Esophagus squamous epithelium (tissue), 5 donors: Measurements from ENCODE around the gene CLTC. TPM values are rescaled to one million over a fixed set of nuclear protein-coding genes. Genes with fewer than 3 reads are reported as not detected.

Source experiments
- DNase-seq: peaks from one replicate; lab custom pipeline; 2025; lab: John Stamatoyannopoulos, UW
- H3K27ac ChIP-seq, 4 donors: fragments of 200-600 bp; sonication (generic); one replicate each; pipeline ENCODE4 v1.5.1; 2016 to 2019; ENCODE audit warnings: mild to moderate bottlenecking in 1 of 4
- H3K27me3 ChIP-seq, 4 donors: fragments of 200-600 bp; sonication (generic); 1 replicate in 3 of 4; 2 replicates in 1 of 4; pipeline versions ENCODE4 v1.5.1 to v1.6.0; 2017 to 2021; ENCODE audit warnings: antibody characterized with exemption in 1 of 4
- H3K36me3 ChIP-seq, 3 donors: fragments of 200-600 bp; sonication (generic); one replicate each; pipeline ENCODE4 v1.5.1; 2016 to 2019
- H3K4me1 ChIP-seq, 3 donors: fragments of 200-600 bp; sonication (generic); one replicate each; pipeline ENCODE4 v1.5.1; 2017 to 2019
- H3K4me3 ChIP-seq, 4 donors: fragments of 200-600 bp; sonication (generic); 1 replicate in 3 of 4; 2 replicates in 1 of 4; pipeline ENCODE4 v1.5.1; 2016 to 2019; ENCODE audit warnings: mild to moderate bottlenecking in 2 of 4, moderate library complexity in 1 of 4
- H3K9me3 ChIP-seq, 3 donors: fragments of 200-600 bp; sonication (generic); one replicate each; pipeline ENCODE4 v1.5.1; 2016 to 2019
- POLR2A ChIP-seq, 4 donors: fragments of 450-650 bp; IDR thresholded peaks; one replicate each; pipeline ENCODE4 v1.6.1; 2017; ENCODE audit warnings: antibody characterized with exemption in 4 of 4, mild to moderate bottlenecking in 4 of 4, moderate library complexity in 3 of 4
- WGBS, 2 donors: methylation state at CpG; one replicate each; pipeline ENCODE4 v1.1.5; 2018; 5-methylcytosine and 5-hydroxymethylcytosine counted together
- intact Hi-C: fragments of 100-400 bp; cut with DNase I; formaldehyde crosslinking; loops from one replicate; pipeline ENCODE4 v1.15.0; 2022
- total RNA-seq, 4 donors: library from RNA; depleted of rRNA; stranded (reverse); fragments of >200 nt; gene quantifications; one replicate each; pipeline ENCODE4 v1.1.0, GENCODE V29; 2016
- TF ChIP-seq, protein P1 (sequence below), 6 experiments: fragments of 450-650 bp in 4 of 6; fragments of 200-600 bp in 2 of 6; sonication (generic) in 2 of 6; IDR thresholded peaks; one replicate each; pipeline ENCODE4 v1.5.1; 2016 to 2019; ENCODE audit warnings: antibody characterized with exemption in 6 of 6, mild to moderate bottlenecking in 4 of 6, moderate library complexity in 4 of 6
- donor health status: DM: yes; HTN: yes; CAD: no.

The CLTC gene
- total RNA-seq, 4 donors from 2014 or later: 135 to 236 (median 201) TPM

DNA sequence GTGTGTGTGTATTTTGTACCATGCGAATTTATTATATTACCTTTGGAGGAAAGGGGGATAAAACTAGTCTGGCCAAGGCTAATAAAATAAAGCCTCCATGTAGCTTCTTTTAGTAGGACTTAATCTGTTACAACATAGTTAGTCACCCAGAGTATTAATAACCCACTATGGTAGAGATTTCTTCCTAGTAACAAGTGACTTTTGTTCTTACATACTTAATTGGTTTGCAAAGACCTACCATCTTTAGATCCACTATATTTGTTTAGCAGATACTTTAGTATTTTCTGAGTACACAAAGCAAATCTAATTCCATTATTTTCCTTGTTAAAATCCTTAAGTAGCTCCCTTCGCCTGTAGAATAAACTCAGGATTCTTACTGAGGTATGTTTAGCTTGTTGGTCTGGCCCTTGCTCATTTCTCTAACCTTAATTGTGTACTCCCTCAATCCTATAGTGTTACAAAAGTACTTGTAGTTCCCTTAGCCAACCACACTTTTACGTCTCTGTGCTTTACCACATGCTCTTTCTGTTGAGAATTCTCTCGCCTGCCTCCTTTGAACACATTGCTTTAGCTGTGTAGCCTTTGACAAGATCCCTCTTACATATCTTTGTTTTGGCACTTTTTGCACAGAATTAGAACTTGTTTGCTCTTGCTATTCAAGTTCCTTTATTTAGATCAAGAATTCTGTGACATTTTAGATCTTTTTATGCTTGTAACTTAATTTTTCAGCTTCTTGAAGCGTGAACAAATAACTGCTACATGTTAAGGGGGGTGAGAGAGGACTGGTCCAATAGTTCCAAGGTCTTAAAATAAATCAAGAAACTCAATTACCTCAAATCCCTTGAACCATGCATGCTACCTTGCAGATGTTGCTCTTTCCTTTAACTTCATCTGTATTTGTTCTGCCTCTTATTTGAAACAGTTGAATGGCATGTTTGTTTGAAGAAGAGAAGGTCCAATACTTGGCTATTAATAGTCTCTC is 23.8 kb downstream of the CLTC start:
- no peaks in the 10 kb centered on the region for H3K9me3 ChIP-seq
- H3K4me3 ChIP-seq: no peak overlapping the region
- no peak overlapping the region for H3K27ac ChIP-seq
- H3K4me1 ChIP-seq: peaks cover 11 to 48% (median 19%) of the 10 kb centered on the region in 3 donors
- TF ChIP-seq, protein P1, sequence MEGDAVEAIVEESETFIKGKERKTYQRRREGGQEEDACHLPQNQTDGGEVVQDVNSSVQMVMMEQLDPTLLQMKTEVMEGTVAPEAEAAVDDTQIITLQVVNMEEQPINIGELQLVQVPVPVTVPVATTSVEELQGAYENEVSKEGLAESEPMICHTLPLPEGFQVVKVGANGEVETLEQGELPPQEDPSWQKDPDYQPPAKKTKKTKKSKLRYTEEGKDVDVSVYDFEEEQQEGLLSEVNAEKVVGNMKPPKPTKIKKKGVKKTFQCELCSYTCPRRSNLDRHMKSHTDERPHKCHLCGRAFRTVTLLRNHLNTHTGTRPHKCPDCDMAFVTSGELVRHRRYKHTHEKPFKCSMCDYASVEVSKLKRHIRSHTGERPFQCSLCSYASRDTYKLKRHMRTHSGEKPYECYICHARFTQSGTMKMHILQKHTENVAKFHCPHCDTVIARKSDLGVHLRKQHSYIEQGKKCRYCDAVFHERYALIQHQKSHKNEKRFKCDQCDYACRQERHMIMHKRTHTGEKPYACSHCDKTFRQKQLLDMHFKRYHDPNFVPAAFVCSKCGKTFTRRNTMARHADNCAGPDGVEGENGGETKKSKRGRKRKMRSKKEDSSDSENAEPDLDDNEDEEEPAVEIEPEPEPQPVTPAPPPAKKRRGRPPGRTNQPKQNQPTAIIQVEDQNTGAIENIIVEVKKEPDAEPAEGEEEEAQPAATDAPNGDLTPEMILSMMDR (IDR thresholded peaks at IDR 0.05): no peak
- no peak for TF ChIP-seq POLR2A (IDR thresholded peaks at IDR 0.05)
- no peaks in the 10 kb centered on the region for H3K27me3 ChIP-seq
- DNase-seq: no peak
- intact Hi-C loops: no loop called here
- 70 to 76% methylated on average over 5 of the region's 5 CpGs for WGBS, 2 donors
- H3K36me3 ChIP-seq: peaks cover 0 to 52% (median 4%) of the 10 kb centered on the region in 3 donors

DNA sequence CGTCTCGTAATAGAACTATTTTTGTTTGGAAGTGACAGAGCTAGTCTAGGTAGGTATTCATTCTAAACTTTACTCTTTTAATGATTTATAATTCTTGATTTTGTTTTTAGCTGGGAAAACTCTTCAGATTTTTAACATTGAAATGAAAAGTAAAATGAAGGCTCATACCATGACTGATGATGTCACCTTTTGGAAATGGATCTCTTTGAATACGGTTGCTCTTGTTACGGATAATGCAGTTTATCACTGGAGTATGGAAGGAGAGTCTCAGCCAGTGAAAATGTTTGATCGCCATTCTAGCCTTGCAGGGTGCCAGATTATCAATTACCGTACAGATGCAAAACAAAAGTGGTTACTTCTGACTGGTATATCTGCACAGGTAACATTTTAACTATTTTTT is 27.6 kb downstream of the CLTC start:
- no peaks in the 10 kb centered on the region for H3K27me3 ChIP-seq
- peaks cover 3 to 17% (median 10%) of the 10 kb centered on the region in 3 donors for H3K4me1 ChIP-seq
- no peak overlapping the region for H3K4me3 ChIP-seq
- intact Hi-C loops: no loop called here
- DNase-seq: no peak
- H3K9me3 ChIP-seq: no peaks in the 10 kb centered on the region
- 86 to 88% methylated on average over 6 of the region's 6 CpGs for WGBS, 2 donors
- peaks cover 4 to 81% (median 9%) of the 10 kb centered on the region in 3 donors for H3K36me3 ChIP-seq
- no peak overlapping the region for H3K27ac ChIP-seq
- TF ChIP-seq, protein P1 (IDR thresholded peaks at IDR 0.05): no peak
- no peak for TF ChIP-seq POLR2A (IDR thresholded peaks at IDR 0.05)

DNA sequence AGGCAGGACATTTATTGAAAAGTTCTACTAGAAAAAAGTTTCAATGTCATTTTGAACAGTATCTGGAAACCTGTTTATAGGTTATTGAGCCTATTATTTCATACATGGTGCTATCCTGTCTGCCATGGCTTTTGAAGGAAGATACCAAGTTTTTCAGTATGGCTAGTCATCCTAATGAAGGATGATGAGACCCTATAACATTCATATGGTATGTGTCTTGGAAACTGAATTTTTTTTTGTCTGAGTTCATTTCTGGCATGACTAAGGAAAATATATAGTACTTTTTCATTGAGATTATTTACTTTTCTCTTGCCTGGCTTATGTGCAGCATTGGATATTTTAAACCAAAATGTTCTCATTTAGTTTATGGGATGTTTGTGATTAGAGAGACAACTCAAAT is 30.2 kb downstream of the CLTC start:
- Histone ChIP-seq H3K9me3 (no peaks in the 10 kb centered on the region), H3K36me3 (peaks cover 4 to 97% (median 16%) of the 10 kb centered on the region in 3 donors), H3K4me1 (no peaks in the 10 kb centered on the region), H3K4me3 (no peak overlapping the region), H3K27me3 (no peaks in the 10 kb centered on the region), H3K27ac (no peak overlapping the region)
- intact Hi-C loops: no loop called here
- TF ChIP-seq POLR2A (IDR thresholded peaks at IDR 0.05): no peak
- TF ChIP-seq, protein P1 (IDR thresholded peaks at IDR 0.05): no peak
- no peak for DNase-seq

DNA sequence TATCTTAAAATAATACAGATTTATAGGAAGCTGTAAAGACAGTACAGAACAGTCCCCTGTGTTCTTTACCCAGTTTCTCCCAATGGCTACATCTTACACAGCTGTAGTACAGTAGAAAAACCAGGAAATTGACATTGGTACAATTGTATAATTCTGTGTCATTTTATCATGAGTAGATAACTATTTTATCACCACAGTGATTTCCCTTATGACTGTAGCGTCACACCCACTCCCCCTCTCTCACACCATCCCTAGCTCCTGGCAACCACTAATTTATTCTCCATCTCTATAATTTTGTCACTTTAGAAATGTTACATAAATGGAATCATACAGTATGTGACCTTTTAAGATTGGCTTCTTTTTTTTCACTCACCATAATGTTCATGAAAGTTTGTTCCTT is 30.9 kb downstream of the CLTC start:
- no peaks in the 10 kb centered on the region for H3K4me1 ChIP-seq
- H3K27me3 ChIP-seq: no peaks in the 10 kb centered on the region
- no peak for TF ChIP-seq POLR2A (IDR thresholded peaks at IDR 0.05)
- TF ChIP-seq, protein P1 (IDR thresholded peaks at IDR 0.05): no peak
- H3K36me3 ChIP-seq: peaks cover 4 to 97% (median 16%) of the 10 kb centered on the region in 3 donors
- no peaks in the 10 kb centered on the region for H3K9me3 ChIP-seq
- H3K4me3 ChIP-seq: no peak overlapping the region
- no peak overlapping the region for H3K27ac ChIP-seq
- no peak for DNase-seq
- intact Hi-C loops: no loop called here
- WGBS, 2 donors: 91 to 95% methylated on average over 1 of the region's 1 CpG

DNA sequence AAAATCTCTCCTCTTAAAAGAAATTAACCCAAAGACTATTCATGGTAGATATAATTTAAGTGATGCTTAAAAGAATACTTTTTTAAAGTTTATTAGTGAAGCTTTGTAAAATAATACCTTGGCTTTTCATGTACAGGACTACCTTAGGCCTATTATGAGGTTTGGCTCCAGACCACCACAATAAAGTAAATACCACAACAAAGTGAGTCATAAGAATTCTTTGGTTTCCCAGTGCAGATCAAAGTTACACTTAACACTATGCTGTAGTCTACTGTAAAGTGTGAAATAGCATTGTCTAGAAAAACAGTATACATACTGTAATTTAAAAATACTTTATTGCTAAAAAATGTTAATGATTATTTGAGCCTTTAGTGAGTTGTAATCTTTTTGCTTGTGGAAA is 31.7 kb downstream of the CLTC start:
- Histone ChIP-seq H3K4me1 (no peaks in the 10 kb centered on the region), H3K27me3 (no peaks in the 10 kb centered on the region), H3K27ac (no peak overlapping the region), H3K9me3 (no peaks in the 10 kb centered on the region), H3K36me3 (peaks cover 4 to 97% (median 16%) of the 10 kb centered on the region in 3 donors), H3K4me3 (no peak overlapping the region)
- intact Hi-C loops: no loop called here
- no peak for DNase-seq
- no peak for TF ChIP-seq POLR2A (IDR thresholded peaks at IDR 0.05)
- TF ChIP-seq, protein P1 (IDR thresholded peaks at IDR 0.05): no peak
